Peyer's patch (tissue), 4 donors: Measurements from ENCODE around the gene LDLRAD3.

Source experiments
- CTCF ChIP-seq, 6 experiments: fragments of 450-650 bp in 4 of 6; fragments of 200-600 bp in 2 of 6; sonication (generic) in 1 of 6; IDR thresholded peaks; one replicate each; pipeline ENCODE4 v1.5.1; 2017 to 2019; ENCODE audit warnings: antibody characterized with exemption in 6 of 6, mild to moderate bottlenecking in 3 of 6, moderate library complexity in 1 of 6
- POLR2A ChIP-seq, 2 donors: fragments of 450-650 bp; IDR thresholded peaks; one replicate each; pipeline ENCODE4 v1.5.1; 2017; ENCODE audit warnings: antibody characterized with exemption in 2 of 2, mild to moderate bottlenecking in 2 of 2, moderate library complexity in 2 of 2

- no peak for TF ChIP-seq CTCF (IDR thresholded peaks at IDR 0.05)
- no peak for TF ChIP-seq POLR2A (IDR thresholded peaks at IDR 0.05)
Observed at GRCh38 chr11:36109590-36109849, 165.7 kb downstream of the LDLRAD3 start.
